SU-DHL-6 (cell line): ENCODE data around the gene CNOT9.

Experiments used
- CTCF ChIP-seq: fragments of 200-600 bp; sonication (generic); IDR thresholded peaks from one replicate; pipeline ENCODE4 v1.5.1; 2017; ENCODE audit warnings: antibody characterized with exemption, mild to moderate bottlenecking, low read length, moderate library complexity; ENCODE audit not compliant: insufficient read depth, poor library complexity, severe bottlenecking
- EZH2phosphoT487 ChIP-seq: fragments of 200-600 bp; sonication (generic), shearing (Covaris generic); conservative IDR thresholded peaks from 2 replicates; pipeline ENCODE4 v1.6.1; 2018; ENCODE audit warnings: mild to moderate bottlenecking, antibody characterized with exemption, low read length, moderate library complexity, mixed read lengths

GRCh38 chr2:218566296-218566695, 2.3 kb upstream of the CNOT9 start:
- TF ChIP-seq CTCF (no peak), EZH2phosphoT487 (no peak)
